ES-I3 (cell line): ENCODE data around the gene C9orf152.

Experiments
- H3K36me3 ChIP-seq: 2 replicates; pipeline ENCODE4 v1.6.1; 2013; ENCODE audit warnings: mild to moderate bottlenecking, low read length, control low read depth, moderate library complexity; ENCODE audit not compliant: insufficient read depth
- H3K4me1 ChIP-seq: 2 replicates; pipeline ENCODE4 v1.6.1; 2013; ENCODE audit warnings: mild to moderate bottlenecking, control low read depth, low read length; ENCODE audit not compliant: insufficient read depth
- H3K9ac ChIP-seq: 2 replicates; pipeline ENCODE4 v1.6.1; 2013; ENCODE audit warnings: low read depth, mild to moderate bottlenecking, low read length, moderate library complexity
- H3K9me3 ChIP-seq: 2 replicates; pipeline ENCODE4 v1.6.1; 2013; ENCODE audit warnings: mild to moderate bottlenecking, low read length, moderate library complexity; ENCODE audit not compliant: control insufficient read depth, insufficient read depth

Gene C9orf152

GRCh38 chr9:110180511-110181434, 27.2 kb downstream of the C9orf152 start:
- no peak overlapping the region for H3K9ac ChIP-seq
- no peaks in the 10 kb centered on the region; the same call in 1 of the 2 replicates for H3K9me3 ChIP-seq
- H3K4me1 ChIP-seq, result peaks cover 6% of the 10 kb centered on the region; the same call in 1 of the 2 replicates
- H3K36me3 ChIP-seq, result no peaks in the 10 kb centered on the region

DNA sequence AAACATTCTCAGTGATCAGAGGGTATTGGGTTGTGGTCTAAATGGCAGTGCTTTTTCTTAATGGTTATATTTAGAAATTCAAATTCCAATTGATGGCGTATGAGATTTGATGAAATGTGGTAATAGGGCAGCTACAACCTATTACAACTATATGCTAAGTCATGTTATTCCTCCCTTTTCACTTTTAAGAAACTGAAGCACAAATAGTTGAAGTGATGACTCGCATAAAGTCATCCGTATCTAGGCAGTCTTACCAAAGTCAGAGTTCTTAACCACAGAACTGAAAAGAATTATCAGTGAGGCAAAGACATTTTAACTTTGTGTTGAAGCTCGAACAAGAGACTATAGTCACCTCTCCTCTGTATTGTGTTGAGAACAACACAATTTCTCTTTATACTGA, 28.2 kb downstream of the C9orf152 start:
- Histone ChIP-seq H3K36me3 (no peaks in the 10 kb centered on the region), H3K9ac (no peak overlapping the region), H3K9me3 (no peaks in the 10 kb centered on the region; the same call in 1 of the 2 replicates), H3K4me1 (no peaks in the 10 kb centered on the region)

DNA sequence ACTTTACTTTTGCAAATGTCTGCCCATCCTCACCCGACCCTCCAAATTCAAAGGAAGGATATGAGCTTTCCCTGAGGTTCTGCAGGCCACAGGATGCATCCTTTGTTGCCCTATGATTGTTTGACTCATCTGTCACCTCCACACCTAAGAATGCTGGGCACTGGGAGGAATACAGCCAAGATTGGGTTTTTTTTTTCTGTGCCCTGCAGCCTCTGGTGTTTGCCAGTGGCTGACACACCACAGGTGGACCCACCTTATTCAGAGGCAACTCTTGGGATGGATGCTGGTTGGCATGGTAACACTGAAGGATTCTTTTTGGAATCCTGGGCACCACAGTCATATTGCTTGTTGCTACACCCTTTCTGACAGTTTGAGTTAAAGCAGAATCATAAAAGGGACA, 29.7 kb downstream of the C9orf152 start:
- Histone ChIP-seq H3K9me3 (no peaks in the 10 kb centered on the region; the same call in 1 of the 2 replicates), H3K9ac (no peak overlapping the region), H3K36me3 (no peaks in the 10 kb centered on the region), H3K4me1 (no peaks in the 10 kb centered on the region)

GRCh38 chr9:110175275-110175968, 32.5 kb downstream of the C9orf152 start:
- Histone ChIP-seq H3K9ac (no peak overlapping the region), H3K4me1 (no peaks in the 10 kb centered on the region)

GRCh38 chr9:110173322-110173642, 34.7 kb downstream of the C9orf152 start:
- H3K4me1 ChIP-seq, result no peaks in the 10 kb centered on the region

More at GRCh38 chr9:110175275-110175968, 32.5 kb downstream of the C9orf152 start:
- no peaks in the 10 kb centered on the region for H3K36me3 ChIP-seq
- H3K9me3 ChIP-seq, result no peaks in the 10 kb centered on the region

GRCh38 chr9:110170357-110171257, 37.4 kb downstream of the C9orf152 start:
- Histone ChIP-seq H3K9ac (no peak overlapping the region), H3K4me1 (0 out of 2 replicates have a peak, but pooled peaks cover 4% of the 10 kb centered on the region), H3K9me3 (no peaks in the 10 kb centered on the region), H3K36me3 (no peaks in the 10 kb centered on the region)

More at GRCh38 chr9:110173322-110173642, 34.7 kb downstream of the C9orf152 start:
- no peaks in the 10 kb centered on the region for H3K9me3 ChIP-seq
- no peaks in the 10 kb centered on the region for H3K36me3 ChIP-seq
- peak overlapping the region; percentile 38; the same call in 1 of the 2 replicates for H3K9ac ChIP-seq

DNA sequence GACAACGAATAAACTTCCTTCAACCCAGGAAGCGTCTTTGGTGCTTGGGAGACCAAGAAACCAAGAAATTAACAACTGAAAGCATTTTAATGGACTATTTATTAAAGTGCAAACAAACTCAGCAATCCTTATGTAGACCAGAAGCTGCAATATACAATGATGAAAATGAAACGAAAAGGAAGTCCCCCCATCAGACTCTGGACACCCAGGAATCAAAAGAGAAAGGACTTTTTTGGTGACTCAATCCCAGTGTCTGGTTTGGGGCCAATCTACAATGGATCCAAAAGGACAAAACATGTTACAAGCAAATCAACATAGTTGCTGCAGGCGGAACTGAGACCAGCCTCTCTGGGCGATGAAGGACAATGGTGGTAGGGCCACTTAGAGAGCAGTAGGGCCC, 39.5 kb downstream of the C9orf152 start:
- H3K4me1 ChIP-seq, result 0 out of 2 replicates have a peak, but pooled peaks cover 4% of the 10 kb centered on the region
- no peaks in the 10 kb centered on the region for H3K36me3 ChIP-seq
- H3K9me3 ChIP-seq, result no peaks in the 10 kb centered on the region
- no peak overlapping the region for H3K9ac ChIP-seq

DNA sequence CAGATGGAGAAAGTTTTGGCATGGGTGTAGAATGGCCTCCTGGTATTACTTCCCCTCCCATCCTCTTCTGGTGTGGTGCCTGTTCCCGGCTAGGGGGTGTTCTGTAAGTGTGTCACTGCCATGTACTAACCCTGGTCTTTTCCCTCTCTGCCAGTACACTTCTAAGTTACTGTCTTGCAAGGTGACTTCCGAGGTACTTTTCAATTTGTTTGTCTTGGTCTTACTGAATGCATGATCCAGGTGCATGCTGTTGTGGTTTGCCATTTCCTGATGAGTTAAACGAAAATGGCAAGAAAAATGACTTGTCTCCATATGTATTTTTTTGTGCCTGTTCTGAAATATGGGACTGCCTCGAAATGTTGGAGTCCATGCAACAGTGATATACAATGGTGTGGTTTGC, 46.0 kb downstream of the C9orf152 start:
- H3K9me3 ChIP-seq, result no peaks in the 10 kb centered on the region
- H3K36me3 ChIP-seq, result no peaks in the 10 kb centered on the region; the same call in none of the 2 replicates
- no peak overlapping the region for H3K9ac ChIP-seq
- 0 out of 2 replicates have a peak, but pooled peaks cover 3% of the 10 kb centered on the region for H3K4me1 ChIP-seq

DNA sequence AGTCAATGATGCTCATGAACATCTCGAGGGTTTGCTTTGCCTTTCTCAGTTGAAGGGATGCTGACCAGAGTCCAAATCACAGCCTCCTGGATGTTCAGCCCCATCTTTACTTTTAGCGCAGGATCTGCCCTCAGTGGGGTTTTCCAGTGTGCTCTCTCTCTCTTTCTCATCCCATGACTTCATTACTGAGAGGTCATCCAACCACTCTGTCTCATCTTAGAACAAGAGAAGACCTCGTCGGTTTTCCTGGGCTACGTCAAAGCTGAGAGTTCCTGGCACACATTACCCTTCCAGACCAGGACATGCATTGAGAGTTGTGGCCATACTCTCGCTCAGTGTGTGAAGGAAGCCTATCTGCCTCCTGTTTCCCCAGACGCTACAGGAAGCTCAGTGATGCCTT, 47.3 kb downstream of the C9orf152 start:
- Histone ChIP-seq H3K36me3 (no peaks in the 10 kb centered on the region; the same call in none of the 2 replicates), H3K9me3 (no peaks in the 10 kb centered on the region), H3K4me1 (0 out of 2 replicates have a peak, but pooled peaks cover 3% of the 10 kb centered on the region), H3K9ac (no peak overlapping the region)

DNA sequence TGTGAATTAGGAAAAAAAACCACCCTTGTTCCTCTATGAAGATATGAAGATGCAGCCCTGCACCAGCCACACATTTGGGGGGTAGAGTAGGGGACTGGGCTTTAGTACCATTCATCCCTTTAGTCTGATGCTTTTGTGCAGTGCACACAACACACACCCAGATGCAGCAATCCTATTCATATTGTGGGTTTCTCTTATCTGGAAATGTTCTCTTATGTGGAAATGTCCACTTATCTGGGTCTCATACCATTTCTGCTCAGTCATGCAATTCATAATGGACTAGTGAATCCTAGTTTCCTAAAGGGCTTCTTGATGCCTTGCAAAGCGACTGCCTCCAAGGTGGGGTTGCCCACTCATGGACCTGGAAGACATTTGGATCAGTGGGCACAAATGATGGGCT, 47.8 kb downstream of the C9orf152 start:
- H3K9me3 ChIP-seq, result no peaks in the 10 kb centered on the region
- 0 out of 2 replicates have a peak, but pooled peaks cover 3% of the 10 kb centered on the region for H3K4me1 ChIP-seq
- no peak overlapping the region for H3K9ac ChIP-seq
- H3K36me3 ChIP-seq, result no peaks in the 10 kb centered on the region; the same call in none of the 2 replicates

DNA sequence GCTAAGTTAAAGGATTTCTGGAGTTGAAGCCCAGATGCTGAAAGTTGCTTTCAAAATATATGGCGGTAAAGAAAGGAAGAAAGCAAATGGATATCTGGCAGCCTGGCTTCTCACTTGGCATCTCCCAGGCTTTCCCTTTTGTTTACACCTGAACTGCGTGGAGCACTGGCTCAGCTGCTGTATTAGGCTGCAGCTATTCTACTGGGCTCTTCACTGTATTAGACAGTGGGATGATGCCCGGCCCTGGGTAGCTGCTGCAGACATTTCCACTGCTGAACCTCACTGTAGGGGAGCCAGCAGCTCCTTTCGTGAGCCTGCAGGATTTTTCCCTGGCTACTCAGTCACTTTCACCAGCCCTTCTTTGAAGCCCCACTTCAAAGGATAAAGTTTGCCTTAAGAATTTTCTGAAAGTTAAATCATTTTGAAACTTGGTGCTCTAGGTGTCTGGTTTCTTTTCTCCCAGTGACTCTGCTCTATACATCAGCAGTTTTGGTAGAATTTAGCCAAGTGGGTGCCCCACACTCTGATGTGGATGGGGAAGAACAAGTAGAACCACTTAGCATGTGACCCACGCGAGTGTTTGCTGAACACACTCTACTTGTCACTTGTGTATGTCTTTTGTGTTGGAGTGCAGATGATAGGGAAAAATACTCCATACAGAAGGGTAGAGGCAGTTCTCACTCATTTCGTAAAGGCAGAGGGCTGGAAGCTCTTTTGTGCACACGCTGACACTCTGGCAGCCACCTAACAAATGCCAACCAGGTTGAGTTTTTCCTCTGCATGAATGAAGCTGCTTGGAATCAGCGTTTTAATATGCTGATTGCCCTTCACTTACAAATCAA, 49.9 kb downstream of the C9orf152 start:
- no peak overlapping the region for H3K9ac ChIP-seq
- no peaks in the 10 kb centered on the region for H3K9me3 ChIP-seq
- H3K36me3 ChIP-seq, result no peaks in the 10 kb centered on the region; the same call in none of the 2 replicates
- 0 out of 2 replicates have a peak, but pooled peaks cover 3% of the 10 kb centered on the region for H3K4me1 ChIP-seq

DNA sequence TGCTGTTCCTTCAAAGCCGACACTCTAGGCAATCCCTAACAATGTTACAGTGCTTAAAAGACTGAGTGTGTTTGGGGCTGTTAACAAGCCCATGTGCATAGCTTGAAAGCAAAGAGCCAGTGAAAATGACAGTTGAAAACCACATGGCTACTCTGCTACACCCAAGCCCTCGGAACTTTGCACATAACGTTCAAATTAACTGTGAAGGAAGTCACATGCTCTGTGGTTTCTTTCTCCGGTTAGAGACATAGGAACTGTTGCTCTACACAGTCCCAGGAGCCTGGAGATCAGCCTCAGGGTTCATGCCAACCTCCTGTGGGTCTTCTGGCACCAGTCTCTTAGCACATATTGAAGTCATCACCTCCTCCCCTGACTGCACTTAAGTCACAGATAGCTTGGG, 51.1 kb downstream of the C9orf152 start:
- Histone ChIP-seq H3K4me1 (0 out of 2 replicates have a peak, but pooled peaks cover 3% of the 10 kb centered on the region), H3K36me3 (no peaks in the 10 kb centered on the region; the same call in none of the 2 replicates), H3K9ac (no peak overlapping the region), H3K9me3 (no peaks in the 10 kb centered on the region)

DNA sequence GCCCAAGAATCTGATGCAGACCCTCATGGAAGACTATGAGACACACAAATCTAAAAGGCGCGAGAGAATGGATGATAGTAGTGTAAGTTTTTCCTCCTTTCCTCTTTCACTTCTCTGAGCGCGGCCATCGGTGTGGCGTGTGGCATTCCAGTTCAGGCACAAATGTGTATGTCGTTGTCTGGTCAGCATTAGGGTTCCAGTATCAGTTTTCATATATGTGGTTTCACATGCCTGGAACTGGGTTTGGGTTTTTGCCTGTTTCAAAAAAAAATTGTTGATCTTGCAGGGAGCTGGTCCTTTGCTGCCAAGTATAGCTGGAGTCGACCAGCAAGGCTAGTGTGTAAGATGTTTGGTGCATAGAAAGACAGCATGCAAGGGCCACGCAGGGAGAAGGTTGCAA, 51.5 kb downstream of the C9orf152 start:
- H3K9me3 ChIP-seq, result no peaks in the 10 kb centered on the region
- 0 out of 2 replicates have a peak, but pooled peaks cover 3% of the 10 kb centered on the region for H3K4me1 ChIP-seq

More for the DNA sequence above, 51.5 kb downstream of the C9orf152 start:
- no peaks in the 10 kb centered on the region; the same call in none of the 2 replicates for H3K36me3 ChIP-seq
- H3K9ac ChIP-seq, result no peak overlapping the region
